Measurements from ENCODE around the gene DEK.

The DEK gene

GRCh38 chr6:18259675-18260447, 4.5 kb downstream of the DEK start:
- TF ChIP-seq SIN3A (IDR thresholded peaks at IDR 0.05; ENCODE audit: borderline replicate concordance, insufficient read depth, low read length) (no peak), REST (IDR thresholded peaks at IDR 0.05; ENCODE audit: insufficient read depth in 1 of 2, low read depth in 2 of 2, low read length in 2 of 2) (no peak), TAF1 (IDR thresholded peaks at IDR 0.05; ENCODE audit: borderline replicate concordance, insufficient read depth, low read length) (no peak), FOXP2 (optimal IDR thresholded peaks at IDR 0.05; ENCODE audit: borderline replicate concordance, extremely low read depth, extremely low read length, insufficient read depth) (no peak), POLR2AphosphoS5 (IDR thresholded peaks at IDR 0.05; ENCODE audit: low read depth, low read length) (no peak)

- TF ChIP-seq TAF1 (IDR thresholded peaks at IDR 0.05; ENCODE audit: borderline replicate concordance, insufficient read depth, low read length) (no peak), REST (IDR thresholded peaks at IDR 0.05; ENCODE audit: insufficient read depth in 1 of 2, low read depth in 2 of 2, low read length in 2 of 2) (no peak), SIN3A (IDR thresholded peaks at IDR 0.05; ENCODE audit: borderline replicate concordance, insufficient read depth, low read length) (no peak), POLR2AphosphoS5 (IDR thresholded peaks at IDR 0.05; ENCODE audit: low read depth, low read length) (no peak), FOXP2 (optimal IDR thresholded peaks at IDR 0.05; ENCODE audit: borderline replicate concordance, extremely low read depth, extremely low read length, insufficient read depth) (no peak)
Observed at GRCh38 chr6:18254793-18255192, 9.5 kb downstream of the DEK start.

- TF ChIP-seq SIN3A (IDR thresholded peaks at IDR 0.05; ENCODE audit: borderline replicate concordance, insufficient read depth, low read length), result no peak
Observed at GRCh38 chr6:18253635-18254034, 10.7 kb downstream of the DEK start.

- no peak for TF ChIP-seq REST (IDR thresholded peaks at IDR 0.05; ENCODE audit: insufficient read depth in 1 of 2, low read depth in 2 of 2, low read length in 2 of 2)
- TF ChIP-seq FOXP2 (optimal IDR thresholded peaks at IDR 0.05; ENCODE audit: borderline replicate concordance, extremely low read depth, extremely low read length, insufficient read depth), result no peak
- TF ChIP-seq SIN3A (IDR thresholded peaks at IDR 0.05; ENCODE audit: borderline replicate concordance, insufficient read depth, low read length), result no peak
- TF ChIP-seq TAF1 (IDR thresholded peaks at IDR 0.05; ENCODE audit: borderline replicate concordance, insufficient read depth, low read length), result no peak
- no peak for TF ChIP-seq POLR2AphosphoS5 (IDR thresholded peaks at IDR 0.05; ENCODE audit: low read depth, low read length)
Observed at GRCh38 chr6:18249271-18249670, 15.1 kb downstream of the DEK start.

GRCh38 chr6:18248698-18249097, 15.6 kb downstream of the DEK start:
- TF ChIP-seq SIN3A (IDR thresholded peaks at IDR 0.05; ENCODE audit: borderline replicate concordance, insufficient read depth, low read length) (no peak), FOXP2 (optimal IDR thresholded peaks at IDR 0.05; ENCODE audit: borderline replicate concordance, extremely low read depth, extremely low read length, insufficient read depth) (no peak), TAF1 (IDR thresholded peaks at IDR 0.05; ENCODE audit: borderline replicate concordance, insufficient read depth, low read length) (no peak), REST (IDR thresholded peaks at IDR 0.05; ENCODE audit: insufficient read depth in 1 of 2, low read depth in 2 of 2, low read length in 2 of 2) (no peak), POLR2AphosphoS5 (IDR thresholded peaks at IDR 0.05; ENCODE audit: low read depth, low read length) (no peak)
